Subcutaneous abdominal adipose tissue (tissue), 5 donors: ENCODE measurements around the gene SERPINC1.

Source experiments
- H3K27ac ChIP-seq: one replicate; pipeline ENCODE4 v1.7.0; 2013; ENCODE audit warnings: low read depth, mild to moderate bottlenecking, inconsistent platforms, low read length, moderate library complexity
- H3K27me3 ChIP-seq, 5 donors: one replicate each; pipeline ENCODE4 v1.7.0; 2013; ENCODE audit warnings: low read length in 5 of 5, inconsistent platforms in 1 of 5; ENCODE audit not compliant: control insufficient read depth in 5 of 5, insufficient read depth in 4 of 5
- H3K36me3 ChIP-seq, 5 donors: one replicate each; pipeline ENCODE4 v1.7.0; 2013; ENCODE audit warnings: low read length in 5 of 5; ENCODE audit not compliant: control insufficient read depth in 5 of 5, insufficient read depth in 5 of 5
- H3K4me1 ChIP-seq, 5 donors: one replicate each; pipeline ENCODE4 v1.7.0; 2013; ENCODE audit warnings: low read length in 5 of 5, mild to moderate bottlenecking in 3 of 5, moderate library complexity in 1 of 5; ENCODE audit not compliant: control insufficient read depth in 5 of 5, insufficient read depth in 5 of 5
- H3K4me3 ChIP-seq, 5 donors: one replicate each; pipeline ENCODE4 v1.7.0; 2013; ENCODE audit warnings: low read length in 5 of 5, low read depth in 1 of 5
- H3K9ac ChIP-seq, 5 donors: one replicate each; pipeline ENCODE4 v1.7.0; 2013; ENCODE audit warnings: low read length in 5 of 5, mild to moderate bottlenecking in 4 of 5, moderate library complexity in 3 of 5
- H3K9me3 ChIP-seq, 5 donors: one replicate each; pipeline ENCODE4 v1.7.0; 2013; ENCODE audit warnings: low read length in 5 of 5; ENCODE audit not compliant: control insufficient read depth in 5 of 5
- donor health status: healthy.
- donor health status: healthy.
- donor health status: healthy.
- donor health status: healthy.
- donor health status: healthy.

The SERPINC1 gene

GRCh38 chr1:173925306-173926242 lies 8.4 kb upstream of the SERPINC1 start:
- Histone ChIP-seq H3K4me1 (no peaks in the 10 kb centered on the region), H3K9ac (no peak overlapping the region), H3K27ac (no peak overlapping the region), H3K4me3 (no peak overlapping the region), H3K36me3 (peaks cover 0 to 3% (median 0%) of the 10 kb centered on the region in 5 donors), H3K27me3 (no peaks in the 10 kb centered on the region), H3K9me3 (no peaks in the 10 kb centered on the region)

GRCh38 chr1:173920861-173921260 lies 3.7 kb upstream of the SERPINC1 start:
- Histone ChIP-seq H3K4me1 (no peaks in the 10 kb centered on the region), H3K9ac (no peak overlapping the region), H3K36me3 (no peaks in the 10 kb centered on the region), H3K4me3 (no peak overlapping the region), H3K9me3 (no peaks in the 10 kb centered on the region), H3K27me3 (no peaks in the 10 kb centered on the region), H3K27ac (no peak overlapping the region)

GRCh38 chr1:173917635-173918493 lies 737 bp upstream of the SERPINC1 start:
- Histone ChIP-seq H3K36me3 (no peaks in the 10 kb centered on the region), H3K4me1 (no peaks in the 10 kb centered on the region), H3K27me3 (no peaks in the 10 kb centered on the region), H3K4me3 (no peak overlapping the region), H3K27ac (no peak overlapping the region), H3K9me3 (no peaks in the 10 kb centered on the region), H3K9ac (no peak overlapping the region)

- no peaks in the 10 kb centered on the region for H3K9me3 ChIP-seq
- H3K36me3 ChIP-seq: no peaks in the 10 kb centered on the region
- H3K4me1 ChIP-seq: no peaks in the 10 kb centered on the region
- no peak overlapping the region for H3K27ac ChIP-seq
- H3K9ac ChIP-seq: no peak overlapping the region
- no peaks in the 10 kb centered on the region for H3K27me3 ChIP-seq
- no peak overlapping the region for H3K4me3 ChIP-seq
Observed at GRCh38 chr1:173916667-173917066, 460 bp downstream of the SERPINC1 start.

GRCh38 chr1:173915596-173915995 lies 1.5 kb downstream of the SERPINC1 start:
- Histone ChIP-seq H3K27me3 (no peaks in the 10 kb centered on the region), H3K27ac (no peak overlapping the region), H3K9me3 (no peaks in the 10 kb centered on the region), H3K4me3 (no peak overlapping the region), H3K4me1 (no peaks in the 10 kb centered on the region), H3K36me3 (no peaks in the 10 kb centered on the region), H3K9ac (no peak overlapping the region)

GRCh38 chr1:173914366-173914871 lies 2.7 kb downstream of the SERPINC1 start:
- Histone ChIP-seq H3K9ac (no peak overlapping the region), H3K4me1 (no peaks in the 10 kb centered on the region), H3K27me3 (no peaks in the 10 kb centered on the region), H3K9me3 (no peaks in the 10 kb centered on the region), H3K36me3 (peaks cover 0 to 4% (median 3%) of the 10 kb centered on the region in 5 donors), H3K27ac (no peak overlapping the region), H3K4me3 (no peak overlapping the region)

GRCh38 chr1:173913111-173913510 lies 4.0 kb downstream of the SERPINC1 start:
- H3K27ac ChIP-seq: no peak overlapping the region
- H3K4me1 ChIP-seq: no peaks in the 10 kb centered on the region
- H3K36me3 ChIP-seq: peaks cover 0 to 5% (median 4%) of the 10 kb centered on the region in 5 donors
- no peaks in the 10 kb centered on the region for H3K9me3 ChIP-seq
- H3K4me3 ChIP-seq: no peak overlapping the region
- no peaks in the 10 kb centered on the region for H3K27me3 ChIP-seq
- no peak overlapping the region for H3K9ac ChIP-seq

- no peak overlapping the region for H3K4me3 ChIP-seq
- no peak overlapping the region for H3K27ac ChIP-seq
- H3K27me3 ChIP-seq: no peaks in the 10 kb centered on the region
- no peaks in the 10 kb centered on the region for H3K9me3 ChIP-seq
- H3K36me3 ChIP-seq: peaks cover 0 to 4% (median 0%) of the 10 kb centered on the region in 5 donors
- H3K9ac ChIP-seq: no peak overlapping the region
- H3K4me1 ChIP-seq: peaks cover 0 to 9% (median 0%) of the 10 kb centered on the region in 5 donors
Observed at GRCh38 chr1:173903827-173904531, 13.1 kb downstream of the SERPINC1 start.

- H3K27me3 ChIP-seq: no peaks in the 10 kb centered on the region
- H3K4me3 ChIP-seq: no peak overlapping the region
- no peak overlapping the region for H3K9ac ChIP-seq
- no peak overlapping the region for H3K27ac ChIP-seq
- H3K4me1 ChIP-seq: peaks cover 0 to 14% (median 0%) of the 10 kb centered on the region in 5 donors
- peaks cover 0 to 4% (median 0%) of the 10 kb centered on the region in 5 donors for H3K36me3 ChIP-seq
- H3K9me3 ChIP-seq: no peaks in the 10 kb centered on the region
Observed at GRCh38 chr1:173900992-173901391, 16.1 kb downstream of the SERPINC1 start.
